MM.1S (cell line): ENCODE data around the gene TMEM245.

Source experiments
- EZH2 ChIP-seq: fragments of 300-600 bp; sonication (generic); optimal IDR thresholded peaks from 2 replicates; pipeline ENCODE3; 2017; ENCODE audit warnings: low read depth, mild to moderate bottlenecking, antibody characterized with exemption, low read length, mixed read lengths
- EZH2phosphoT487 ChIP-seq: fragments of 300-600 bp; sonication (generic); IDR thresholded peaks from 2 replicates; pipeline ENCODE4 v1.6.1; 2018; ENCODE audit warnings: antibody characterized with exemption, low read length
- TF ChIP-seq, protein P1 (sequence below): fragments of 300-600 bp; sonication (generic); IDR thresholded peaks from 2 replicates; pipeline ENCODE4 v1.5.1; 2016; ENCODE audit warnings: antibody characterized with exemption, low read length, mixed read lengths

DNA sequence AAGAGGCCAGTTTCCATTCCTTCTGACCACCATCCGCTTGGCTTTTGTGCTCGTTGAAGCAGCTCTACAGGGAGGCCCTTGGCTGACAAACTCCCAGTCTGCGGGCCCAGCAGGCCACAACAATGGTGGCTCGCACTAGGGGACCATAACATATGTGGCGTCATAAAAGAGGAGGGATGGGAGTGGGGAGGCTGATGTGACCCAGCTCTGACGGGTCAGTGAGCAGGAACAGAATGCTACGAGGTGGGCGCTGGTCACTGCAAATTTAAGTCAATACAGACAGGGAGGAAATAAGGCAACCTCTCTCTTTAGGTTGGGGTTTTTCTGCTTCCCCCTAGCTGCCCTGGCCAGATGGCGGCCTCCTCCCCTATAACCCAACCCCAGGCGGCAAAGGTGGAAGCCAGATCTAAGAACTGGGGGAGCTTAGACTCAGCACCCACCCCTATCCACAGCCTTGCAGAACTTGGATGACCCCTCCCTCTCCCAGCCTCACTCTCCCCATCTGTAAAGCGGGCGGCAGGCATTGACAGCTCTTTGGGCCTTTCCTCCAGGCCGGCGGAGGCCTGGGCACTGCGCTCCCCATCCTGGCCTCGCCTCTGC, 46.5 kb upstream of the TMEM245 start:
- TF ChIP-seq EZH2phosphoT487 (no peak), EZH2 (no peak)
- TF ChIP-seq, protein P1, sequence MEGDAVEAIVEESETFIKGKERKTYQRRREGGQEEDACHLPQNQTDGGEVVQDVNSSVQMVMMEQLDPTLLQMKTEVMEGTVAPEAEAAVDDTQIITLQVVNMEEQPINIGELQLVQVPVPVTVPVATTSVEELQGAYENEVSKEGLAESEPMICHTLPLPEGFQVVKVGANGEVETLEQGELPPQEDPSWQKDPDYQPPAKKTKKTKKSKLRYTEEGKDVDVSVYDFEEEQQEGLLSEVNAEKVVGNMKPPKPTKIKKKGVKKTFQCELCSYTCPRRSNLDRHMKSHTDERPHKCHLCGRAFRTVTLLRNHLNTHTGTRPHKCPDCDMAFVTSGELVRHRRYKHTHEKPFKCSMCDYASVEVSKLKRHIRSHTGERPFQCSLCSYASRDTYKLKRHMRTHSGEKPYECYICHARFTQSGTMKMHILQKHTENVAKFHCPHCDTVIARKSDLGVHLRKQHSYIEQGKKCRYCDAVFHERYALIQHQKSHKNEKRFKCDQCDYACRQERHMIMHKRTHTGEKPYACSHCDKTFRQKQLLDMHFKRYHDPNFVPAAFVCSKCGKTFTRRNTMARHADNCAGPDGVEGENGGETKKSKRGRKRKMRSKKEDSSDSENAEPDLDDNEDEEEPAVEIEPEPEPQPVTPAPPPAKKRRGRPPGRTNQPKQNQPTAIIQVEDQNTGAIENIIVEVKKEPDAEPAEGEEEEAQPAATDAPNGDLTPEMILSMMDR: no peak
